GM18526 (cell line): Measurements from ENCODE around the gene ZDHHC11B.

ENCODE experiments used
- POLR2A ChIP-seq: IDR thresholded peaks from 3 replicates; pipeline ENCODE4 v1.6.1; 2011; ENCODE audit not compliant: insufficient read length; ENCODE audit errors: extremely low read depth

The ZDHHC11B gene

DNA sequence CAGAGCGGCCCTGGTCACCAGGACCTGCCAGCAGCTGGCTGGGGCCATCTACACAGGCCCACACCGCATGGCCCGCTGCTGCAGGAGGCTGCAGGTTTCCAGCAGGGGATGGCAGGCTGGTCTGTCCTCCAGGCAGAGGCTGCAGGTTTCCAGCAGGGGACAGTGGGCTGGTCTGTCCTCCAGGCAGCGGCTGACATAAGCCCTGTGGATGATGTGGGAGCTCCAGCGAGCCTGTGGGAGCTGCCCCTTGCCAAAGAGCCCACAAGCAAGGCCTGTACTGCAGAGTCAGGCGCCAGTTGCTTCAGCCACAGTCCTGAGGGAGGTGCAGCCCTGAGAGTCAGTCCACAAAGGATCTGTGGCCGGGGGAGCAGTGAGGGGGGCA is 109.9 kb downstream of the ZDHHC11B start:
- no peak for TF ChIP-seq POLR2A

DNA sequence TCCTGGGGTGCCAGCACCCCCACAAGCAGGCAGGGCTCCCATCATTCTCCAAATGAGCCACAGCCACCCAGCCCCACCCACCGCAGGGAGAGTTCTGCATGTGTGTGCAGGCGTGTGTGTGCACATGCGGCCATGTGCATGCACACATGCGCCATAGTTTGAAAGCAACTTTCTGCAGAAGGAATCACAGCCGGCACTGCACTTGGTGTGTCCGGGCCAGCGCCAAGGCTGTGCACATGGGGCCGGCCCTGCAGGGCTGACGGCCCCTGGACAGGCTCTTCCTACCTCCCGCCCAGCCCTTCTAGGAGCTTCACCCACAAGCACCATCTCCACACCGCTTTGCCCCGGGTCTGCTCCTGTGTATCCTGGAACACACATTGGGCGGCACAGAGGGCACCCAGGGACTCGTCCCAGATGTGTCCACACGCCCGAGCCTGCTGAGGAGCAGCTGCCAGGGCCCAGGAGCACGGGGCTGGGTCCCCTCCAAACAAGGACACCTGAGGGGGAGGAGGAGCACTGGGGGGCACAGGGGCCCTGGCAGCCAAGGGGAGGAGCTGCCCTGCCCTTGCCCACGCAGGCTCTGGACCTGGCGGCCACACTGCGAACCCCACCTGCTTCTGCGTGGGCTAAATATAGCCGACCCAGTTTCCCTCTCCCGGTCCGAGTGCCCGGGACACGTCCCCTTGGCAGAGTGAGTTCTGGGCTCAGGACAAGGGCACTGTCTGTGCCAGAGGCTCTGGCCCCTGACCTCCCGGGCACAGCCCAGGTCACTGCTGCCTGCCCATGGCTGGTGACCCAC is 110.5 kb downstream of the ZDHHC11B start:
- TF ChIP-seq POLR2A: no peak

DNA sequence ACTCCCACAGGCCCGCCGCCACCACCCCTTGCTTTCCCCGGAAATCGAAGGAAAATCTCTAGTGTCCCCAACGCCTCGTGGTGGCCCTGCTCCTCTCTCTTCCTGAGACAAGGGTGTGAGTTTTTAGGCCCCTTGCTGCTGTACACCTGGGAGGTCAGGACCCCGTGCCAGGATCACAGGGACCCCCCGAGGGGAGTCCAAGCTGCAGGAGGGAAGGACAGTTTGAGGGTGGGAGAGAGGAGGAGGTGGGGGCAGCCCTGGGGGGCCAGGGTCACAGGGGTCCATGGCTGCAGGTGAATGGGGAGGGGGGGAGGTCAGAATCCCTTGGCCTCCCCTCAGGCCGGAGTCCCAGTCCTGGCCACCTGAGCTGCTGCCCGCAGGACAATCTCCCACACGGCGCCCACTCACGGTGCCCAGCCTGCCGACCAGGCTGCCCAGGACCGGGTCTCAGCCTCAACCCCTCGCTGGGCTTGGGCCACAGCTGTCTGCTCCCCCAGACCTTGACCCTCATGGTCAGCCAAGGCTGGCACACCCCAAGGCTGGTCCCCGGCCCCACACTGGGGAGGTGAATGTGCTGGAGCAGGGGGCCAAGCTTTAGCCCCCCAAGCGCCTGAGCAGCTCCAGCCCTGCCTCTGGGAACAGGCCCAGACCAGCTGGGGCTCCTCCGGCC is 111.2 kb downstream of the ZDHHC11B start:
- no peak for TF ChIP-seq POLR2A

DNA sequence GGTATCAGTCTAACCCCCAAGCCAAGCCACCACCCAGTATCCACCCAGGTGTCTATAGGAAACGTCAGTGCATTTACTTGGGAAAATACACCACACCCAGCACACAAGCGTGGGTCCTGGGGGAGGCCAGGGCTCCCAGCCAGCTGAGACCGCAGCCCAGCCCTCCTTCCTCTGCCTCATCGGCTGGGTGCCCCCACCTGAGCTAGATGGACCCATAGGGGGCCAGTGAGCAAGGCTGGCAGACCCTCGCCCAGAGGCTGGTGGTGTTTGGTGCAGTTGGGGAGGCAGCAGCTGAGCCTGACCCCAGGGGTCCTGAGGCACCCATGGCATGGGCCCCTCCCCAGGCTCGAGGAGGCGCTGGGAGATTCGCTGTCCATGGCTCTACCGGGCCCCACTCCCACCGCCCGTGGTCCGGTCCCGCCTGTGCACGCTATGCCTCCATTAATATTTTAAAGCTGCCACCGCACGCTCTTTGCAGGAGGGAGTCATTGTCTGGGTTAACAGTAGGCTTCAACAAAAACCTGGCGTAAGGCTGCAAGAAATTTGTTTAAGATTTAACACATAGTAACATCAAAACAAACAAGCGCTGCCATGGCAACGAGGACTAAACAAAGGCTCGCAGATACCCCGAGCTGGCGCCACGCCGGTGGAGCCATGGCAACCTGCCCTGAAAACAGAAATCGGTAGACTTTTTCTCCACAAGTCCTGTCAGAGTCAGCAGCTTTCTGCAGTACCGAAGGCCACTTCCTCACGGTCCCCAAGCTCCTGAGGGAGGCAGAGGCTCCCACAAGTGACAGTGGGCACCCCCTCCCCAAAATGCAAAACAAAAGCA is 112.0 kb downstream of the ZDHHC11B start:
- TF ChIP-seq POLR2A: no peak

DNA sequence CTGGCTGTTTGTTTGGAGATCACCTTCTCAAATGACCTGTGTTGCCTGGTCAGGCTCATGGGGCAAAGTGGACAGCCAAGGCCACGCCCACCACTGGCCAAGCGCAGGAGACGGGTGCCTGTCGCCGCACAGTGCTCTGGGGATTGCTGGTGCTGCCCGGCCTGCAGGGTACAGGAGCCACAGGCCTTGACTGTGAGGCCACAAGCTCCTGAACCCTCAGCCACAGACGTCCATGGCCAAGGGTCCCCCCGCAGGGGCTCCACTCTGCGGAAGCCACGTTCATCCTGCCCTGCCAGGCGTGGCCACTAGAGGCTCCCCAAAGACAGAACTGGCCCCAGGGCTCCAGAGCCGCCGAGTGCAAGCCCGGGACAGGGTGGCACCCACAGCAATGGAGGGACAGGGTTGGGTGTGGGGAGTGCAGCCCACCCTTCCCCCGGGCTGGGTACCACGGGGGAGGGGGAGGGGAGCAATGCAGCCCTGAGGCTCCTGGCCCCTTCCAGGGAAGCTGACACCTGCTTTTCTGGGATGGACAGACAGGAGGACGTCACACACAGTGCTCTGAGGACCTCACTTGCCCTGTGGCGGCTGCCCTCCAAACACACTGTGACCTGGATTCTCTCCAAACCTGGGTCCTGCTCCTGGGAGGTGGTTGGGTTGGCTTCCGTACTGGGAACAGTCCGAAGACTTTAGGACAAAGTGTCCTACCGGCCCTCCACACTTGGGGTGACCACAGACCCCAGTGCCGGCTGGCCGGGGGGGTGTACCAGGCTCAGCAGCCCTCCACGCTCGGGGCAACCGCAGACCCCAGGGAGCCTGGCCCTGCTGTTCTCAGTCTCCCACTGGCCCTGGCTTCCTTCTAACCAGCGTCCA is 112.8 kb downstream of the ZDHHC11B start:
- TF ChIP-seq POLR2A: no peak

DNA sequence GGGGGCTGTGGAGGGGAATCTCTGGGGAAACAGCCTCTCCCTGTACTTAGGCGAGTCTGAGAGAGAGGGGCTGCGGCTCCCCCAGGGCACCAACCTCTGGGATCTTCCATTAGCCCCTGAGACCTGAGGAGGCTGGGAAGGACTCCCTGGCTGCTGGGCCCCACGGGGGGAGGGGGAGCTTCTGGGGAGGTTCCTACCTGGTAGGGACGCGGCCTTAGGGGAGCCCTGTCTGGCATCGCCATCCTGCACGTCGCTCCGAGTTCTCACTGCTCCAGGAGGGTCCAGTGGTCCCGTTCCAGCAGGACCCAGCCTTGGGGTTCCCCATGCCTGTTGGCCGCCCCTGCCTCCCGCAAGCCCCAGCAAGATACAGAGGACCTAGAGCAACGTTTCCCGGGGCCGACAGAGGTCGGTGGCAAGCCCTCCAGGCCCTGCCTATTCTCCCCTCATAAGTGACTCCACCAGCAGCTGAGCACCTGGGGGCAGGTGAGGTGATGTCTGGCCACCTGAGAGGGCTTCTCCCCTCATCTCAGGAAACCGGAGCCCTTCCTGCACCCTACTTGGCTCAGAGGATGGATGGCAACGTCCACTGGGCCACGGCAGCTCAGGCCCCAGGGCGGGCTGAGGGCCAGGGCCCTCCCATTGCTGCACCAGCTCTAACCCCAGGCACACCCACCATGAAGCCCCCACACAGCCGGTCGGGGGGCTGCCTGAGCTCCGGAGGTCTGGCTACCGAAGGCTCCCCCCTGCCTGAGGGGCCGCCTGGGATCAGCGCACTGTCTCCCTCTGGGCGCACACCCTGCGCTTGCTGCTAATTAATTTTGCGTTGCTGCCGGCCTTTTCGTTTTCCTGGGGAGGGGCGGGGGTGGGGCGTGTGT is 113.9 kb downstream of the ZDHHC11B start:
- TF ChIP-seq POLR2A: no peak

DNA sequence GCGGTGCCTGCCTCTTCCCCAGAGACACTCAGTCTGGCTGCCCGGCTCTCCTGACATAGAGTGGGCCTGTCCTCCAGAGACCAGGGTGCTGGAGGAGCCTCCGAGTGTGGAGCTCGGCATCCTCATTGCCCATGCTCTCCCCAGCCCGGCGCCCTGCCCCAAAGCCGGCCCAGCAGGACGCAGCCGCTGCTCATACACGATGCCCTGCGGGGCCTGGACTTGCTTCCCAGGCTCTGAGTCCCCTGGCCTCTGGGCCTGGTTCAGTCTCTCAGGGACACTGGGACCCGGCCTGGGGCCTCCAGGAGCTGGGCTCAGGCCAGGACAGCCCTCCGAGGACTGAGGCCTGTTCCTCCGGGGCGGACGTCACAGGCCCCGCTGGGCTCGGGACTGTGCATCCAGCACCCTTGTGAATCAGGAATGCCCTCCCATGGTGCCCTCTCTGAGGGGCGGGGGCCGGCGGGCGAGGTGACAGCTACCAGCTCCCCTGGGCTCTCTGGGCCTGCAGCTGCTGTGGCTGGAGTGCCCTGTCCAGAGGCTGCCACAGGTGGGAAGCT is 114.6 kb downstream of the ZDHHC11B start:
- TF ChIP-seq POLR2A: no peak

DNA sequence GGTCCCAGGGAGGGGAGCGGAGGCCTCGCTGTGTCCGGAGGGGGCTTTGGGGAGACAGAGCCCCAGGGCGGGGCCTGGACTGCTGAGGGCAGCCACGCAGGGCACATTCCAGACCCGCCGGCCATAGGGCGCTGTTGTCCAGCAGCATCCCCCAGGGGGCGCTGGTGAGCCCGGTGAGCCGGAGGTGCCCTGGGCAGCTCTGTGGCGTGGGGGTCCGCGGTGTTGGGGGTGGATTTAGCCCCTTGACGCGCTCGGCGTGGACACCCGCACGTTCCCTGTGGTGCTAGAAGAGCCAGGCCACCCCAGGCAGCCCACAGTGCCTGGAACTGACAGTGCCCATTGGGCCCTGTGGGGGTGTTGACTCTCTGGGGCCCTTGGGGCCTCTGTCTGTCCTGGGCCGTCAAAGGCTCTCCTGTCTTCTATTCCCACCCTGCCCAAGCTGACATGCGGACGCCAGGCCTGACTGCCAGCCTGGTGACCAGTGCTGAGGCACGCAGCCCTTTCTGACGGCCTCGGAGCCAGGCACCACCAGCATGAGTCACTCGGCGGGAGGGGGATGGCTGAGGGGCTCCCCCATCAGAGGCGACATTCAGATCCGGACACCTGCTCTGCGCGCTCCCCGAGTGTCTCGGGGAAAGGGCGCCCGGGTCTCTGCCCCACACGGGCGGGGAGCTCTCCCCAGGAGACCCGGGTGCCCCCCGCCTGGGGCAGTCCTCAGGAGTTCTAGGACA is 115.3 kb downstream of the ZDHHC11B start:
- no peak for TF ChIP-seq POLR2A

DNA sequence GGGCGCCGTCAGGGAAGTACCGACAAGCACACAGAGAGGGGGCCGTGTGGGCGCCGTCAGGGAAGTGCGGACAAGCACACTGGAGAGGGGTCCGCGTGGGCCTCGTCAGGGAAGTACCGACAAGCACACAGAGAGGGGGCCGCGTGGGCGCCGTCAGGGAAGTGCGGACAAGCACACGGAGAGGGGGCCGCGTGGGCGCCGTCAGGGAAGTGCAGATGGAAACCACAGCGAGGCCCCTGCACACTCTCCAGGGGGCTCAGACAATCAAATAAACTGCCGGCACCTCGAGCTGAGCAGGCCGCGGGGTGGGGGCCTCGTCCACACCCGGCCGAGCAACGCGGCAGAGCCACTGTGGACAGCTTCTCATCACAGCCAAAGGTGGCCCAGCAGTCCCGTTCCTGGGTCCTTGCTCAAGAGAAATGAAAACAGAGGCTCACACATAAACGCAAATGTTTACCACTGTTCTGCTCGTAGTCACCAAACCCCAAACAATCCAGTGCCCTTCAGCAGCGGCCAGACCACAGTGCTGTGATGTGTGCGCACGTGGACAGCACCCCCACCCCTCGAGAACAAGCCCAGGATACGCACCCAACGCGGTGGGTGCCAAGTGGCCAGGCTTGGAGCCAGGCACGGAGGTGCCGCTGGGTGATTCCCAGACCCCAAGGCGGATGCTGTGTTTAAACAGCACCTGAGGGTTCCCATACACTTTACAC is 116.1 kb downstream of the ZDHHC11B start:
- TF ChIP-seq POLR2A: no peak

DNA sequence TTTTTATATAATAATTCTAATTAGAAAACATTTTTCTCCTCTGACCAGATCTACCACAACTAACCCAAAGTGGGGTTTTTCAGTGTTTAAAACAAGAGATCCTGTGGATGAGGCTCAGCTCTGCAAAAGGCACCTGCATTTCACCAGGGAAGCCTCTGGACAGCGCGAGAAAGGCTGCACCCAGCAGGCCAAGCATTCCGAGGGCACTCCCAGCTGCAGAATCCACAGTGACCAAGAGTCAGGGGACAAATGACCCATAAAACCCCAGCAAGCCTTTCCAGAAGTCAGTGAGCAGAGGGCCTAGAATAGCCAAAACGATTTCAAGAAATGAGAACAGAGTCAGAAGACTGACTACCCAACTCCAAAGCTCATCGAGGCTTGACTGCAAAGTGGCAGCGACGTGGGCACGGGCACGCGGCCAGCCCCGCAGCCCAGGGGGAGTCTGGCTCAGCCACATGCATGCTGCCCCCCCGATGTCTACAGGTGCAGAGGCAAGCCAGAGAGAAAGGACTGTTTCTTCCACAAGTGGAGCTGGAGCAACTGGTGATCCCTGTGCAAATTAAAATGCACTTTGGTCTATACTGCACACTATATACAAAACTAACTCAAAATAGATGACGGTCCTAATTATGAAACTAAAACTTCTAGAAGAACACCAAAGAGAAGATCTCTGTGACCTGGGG is 117.6 kb downstream of the ZDHHC11B start:
- TF ChIP-seq POLR2A: no peak

DNA sequence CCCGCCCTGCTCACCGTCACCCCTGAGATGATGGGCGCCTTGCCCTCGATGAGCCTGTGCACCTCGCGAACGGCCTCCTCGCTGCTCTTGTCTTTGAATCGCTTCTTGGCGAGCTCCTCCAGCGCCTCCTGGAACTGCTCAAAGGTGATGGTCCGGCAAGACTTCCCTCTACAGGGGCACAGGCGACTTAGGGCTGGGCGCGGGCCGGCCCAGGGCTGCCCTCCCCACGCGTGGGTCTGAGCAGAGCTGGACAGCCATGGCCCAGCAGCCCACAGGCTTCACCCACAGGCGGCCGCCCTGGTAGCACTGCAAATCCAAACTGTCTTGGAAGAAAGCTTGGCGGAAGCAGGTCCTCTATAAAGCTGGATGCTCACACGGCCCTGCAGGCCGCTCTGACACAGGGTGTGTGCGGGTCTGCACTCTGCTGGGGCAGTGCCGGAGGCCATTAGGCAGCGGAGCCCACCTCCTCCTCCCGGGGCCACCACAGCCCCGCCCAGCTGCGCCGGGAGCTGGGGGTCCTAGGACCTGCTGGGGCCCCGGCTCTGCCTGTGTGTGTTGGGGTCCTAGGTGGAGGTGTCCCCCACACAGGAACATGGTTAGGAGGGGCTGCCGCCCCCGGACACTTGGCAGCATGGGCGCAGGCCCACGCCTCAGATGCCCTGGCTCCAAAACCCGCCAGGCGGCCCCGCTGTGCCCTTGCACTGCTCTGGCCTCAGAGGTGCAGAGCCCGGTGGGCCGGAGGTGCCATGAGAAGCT is 118.4 kb downstream of the ZDHHC11B start:
- TF ChIP-seq POLR2A: no peak
